ENCODE data around the gene OR5D14. TPM values are rescaled to one million over a fixed set of nuclear protein-coding genes. Genes with fewer than 3 reads are reported as not detected.

OR5D14 gene
- polyA plus RNA-seq (2011; rRNA removed) (not detected in 2 replicates), polyA minus RNA-seq (2011; rRNA and poly(A)+ RNA removed) (not detected in 2 replicates)

GRCh38 chr11:55795256-55795655 lies at the start of gene OR5D14:
Gene OR5D14, plus strand, starts transcription at chr11:55795556. Its CDS starts 0 bp downstream, at chr11:55795556.
- ChIA-PET CTCF (no interaction called here), POLR2A (no interaction called here)
- TF ChIP-seq CTCF (IDR thresholded peaks at IDR 0.05; ENCODE audit: insufficient read depth, low read depth, low read length) = no peak
- no peak within 1 kb of the TSS for H3K4me3 ChIP-seq (ENCODE audit: low read depth, low read length)
- DNase-seq (ENCODE audit: low read depth) = no peak
- no peaks in the 10 kb centered on the region for H3K36me3 ChIP-seq (ENCODE audit: control insufficient read depth, insufficient read depth, low read length)
- H3K27me3 ChIP-seq (ENCODE audit: control insufficient read depth, insufficient read depth, low read length) = no peaks in the 10 kb centered on the region

- no peak for DNase-seq (ENCODE audit: low read depth)
- Histone ChIP-seq H3K4me3 (ENCODE audit: low read depth, low read length) (no peak within 1 kb of the TSS), H3K27me3 (ENCODE audit: control insufficient read depth, insufficient read depth, low read length) (no peaks in the 10 kb centered on the region), H3K36me3 (ENCODE audit: control insufficient read depth, insufficient read depth, low read length) (no peaks in the 10 kb centered on the region)
- TF ChIP-seq CTCF (IDR thresholded peaks at IDR 0.05; ENCODE audit: insufficient read depth, low read depth, low read length) = no peak
- POLR2A ChIA-PET = no interaction called here
- CTCF ChIA-PET = no interaction called here
These were observed 22.2 kb upstream of the OR5D14 start, which contains the start of gene OR5D13 for GRCh38 chr11:55773138-55773537. Gene OR5D13, plus strand, starts transcription at chr11:55773438. Its CDS starts 0 bp downstream, at chr11:55773438.

DNA sequence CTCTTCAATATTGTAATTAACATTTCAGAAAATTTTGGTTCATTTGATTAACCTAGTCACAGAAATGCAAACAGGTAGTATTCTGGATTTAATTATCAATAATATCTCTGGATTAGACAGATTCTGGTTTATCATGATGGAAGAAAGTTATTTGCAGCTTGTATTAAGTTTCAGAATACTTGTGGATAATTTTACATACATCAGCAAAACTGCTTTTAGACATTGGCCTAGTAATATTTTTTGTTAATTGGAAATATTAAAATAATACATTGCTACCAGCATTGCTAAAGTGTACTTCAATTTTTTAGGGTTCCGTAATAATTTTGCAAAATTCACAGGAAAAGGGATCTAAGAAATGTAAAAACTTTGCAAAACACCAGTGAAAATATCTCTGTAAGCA lies 3.8 kb upstream of the OR5D14 start:
- CTCF ChIA-PET = no interaction called here
- no peak overlapping the region for H3K4me3 ChIP-seq (ENCODE audit: low read depth, low read length)
- H3K27me3 ChIP-seq (ENCODE audit: control insufficient read depth, insufficient read depth, low read length) = no peaks in the 10 kb centered on the region
- POLR2A ChIA-PET = no interaction called here
- no peak for DNase-seq (ENCODE audit: low read depth)
- no peak for TF ChIP-seq CTCF (IDR thresholded peaks at IDR 0.05; ENCODE audit: insufficient read depth, low read depth, low read length)
- H3K36me3 ChIP-seq (ENCODE audit: control insufficient read depth, insufficient read depth, low read length) = no peaks in the 10 kb centered on the region

DNA sequence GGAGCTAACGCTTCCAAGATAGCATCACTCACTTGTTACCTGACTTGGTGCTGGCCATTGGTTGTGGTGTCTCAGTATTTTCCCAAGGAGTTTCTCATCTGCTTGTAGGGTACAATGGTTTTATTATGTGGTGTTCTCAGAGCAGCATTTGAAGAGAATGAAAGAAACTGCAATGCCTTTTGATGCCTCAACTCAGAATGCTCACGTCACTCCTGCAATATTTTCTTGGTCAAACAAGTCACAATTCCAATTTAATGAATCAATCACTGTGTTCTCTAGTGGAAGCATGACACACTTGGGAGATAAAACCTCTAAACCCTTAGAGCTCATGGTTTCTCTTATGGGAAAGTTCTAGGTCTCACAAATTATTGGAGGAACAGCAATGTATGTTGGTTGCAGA lies 2.0 kb upstream of the OR5D14 start:
- POLR2A ChIA-PET = no interaction called here
- H3K36me3 ChIP-seq (ENCODE audit: control insufficient read depth, insufficient read depth, low read length) = no peaks in the 10 kb centered on the region
- no peak overlapping the region for H3K4me3 ChIP-seq (ENCODE audit: low read depth, low read length)
- H3K27me3 ChIP-seq (ENCODE audit: control insufficient read depth, insufficient read depth, low read length) = no peaks in the 10 kb centered on the region
- no peak for TF ChIP-seq CTCF (IDR thresholded peaks at IDR 0.05; ENCODE audit: insufficient read depth, low read depth, low read length)
- CTCF ChIA-PET = no interaction called here
- no peak for DNase-seq (ENCODE audit: low read depth)

GRCh38 chr11:55806248-55806647 lies 10.9 kb downstream of the OR5D14 start:
- Histone ChIP-seq H3K36me3 (ENCODE audit: control insufficient read depth, insufficient read depth, low read length) (no peaks in the 10 kb centered on the region), H3K27me3 (ENCODE audit: control insufficient read depth, insufficient read depth, low read length) (no peaks in the 10 kb centered on the region), H3K4me3 (ENCODE audit: low read depth, low read length) (no peak overlapping the region)
- DNase-seq (ENCODE audit: low read depth) = no peak
- CTCF ChIA-PET = no interaction called here
- POLR2A ChIA-PET = no interaction called here
- TF ChIP-seq CTCF (IDR thresholded peaks at IDR 0.05; ENCODE audit: insufficient read depth, low read depth, low read length) = no peak
